Anterior cingulate cortex (tissue), 58 donors: Measurements from ENCODE around the gene FGD5.

Experiments used
- DNase-seq, 58 donors: peaks; one replicate each; lab custom pipeline; 2025; lab: John Stamatoyannopoulos, UW

The FGD5 gene

DNA sequence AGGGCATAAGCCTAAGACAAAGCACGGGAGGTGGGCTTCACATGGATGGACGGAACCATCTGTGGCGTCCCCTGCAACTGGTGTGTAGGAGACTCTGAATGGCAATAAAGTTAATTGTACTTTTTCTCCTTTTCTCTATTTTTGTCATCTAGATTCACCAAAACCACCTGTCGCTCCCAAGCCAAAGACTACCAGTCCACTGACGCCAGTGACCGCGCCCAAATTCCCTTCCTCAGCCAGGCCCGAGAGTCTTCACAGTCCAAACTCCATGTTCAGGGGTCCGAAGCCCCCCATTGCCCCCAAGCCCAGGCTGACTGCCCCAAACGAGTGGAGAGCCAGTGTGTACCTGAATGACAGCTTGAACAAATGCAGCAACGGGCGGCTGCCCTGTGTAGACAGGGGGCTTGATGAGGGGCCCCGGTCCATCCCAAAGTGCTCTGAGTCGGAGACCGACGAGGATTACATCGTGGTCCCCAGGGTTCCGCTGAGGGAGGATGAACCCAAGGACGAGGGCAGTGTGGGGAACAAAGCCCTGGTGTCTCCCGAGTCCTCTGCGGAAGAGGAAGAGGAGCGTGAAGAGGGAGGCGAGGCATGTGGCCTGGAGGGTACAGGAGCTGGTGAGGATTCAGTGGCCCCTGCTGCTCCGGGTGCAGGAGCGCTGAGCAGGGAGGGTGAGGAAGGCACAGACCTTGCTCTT is at the start of gene FGD5:
Gene FGD5, plus strand, starts transcription at position 159 of the 697 bp plus-strand sequence. Its CDS starts 110 bp downstream, at position 269.
- DNase-seq: no peak

- no peak for DNase-seq
Observed at GRCh38 chr3:14769544-14770325, 49.0 kb upstream of the FGD5 start.

GRCh38 chr3:14770591-14770990 is 48.2 kb upstream of the FGD5 start:
- no peak for DNase-seq

GRCh38 chr3:14771593-14772497 is 46.9 kb upstream of the FGD5 start:
- DNase-seq: no peak

DNA sequence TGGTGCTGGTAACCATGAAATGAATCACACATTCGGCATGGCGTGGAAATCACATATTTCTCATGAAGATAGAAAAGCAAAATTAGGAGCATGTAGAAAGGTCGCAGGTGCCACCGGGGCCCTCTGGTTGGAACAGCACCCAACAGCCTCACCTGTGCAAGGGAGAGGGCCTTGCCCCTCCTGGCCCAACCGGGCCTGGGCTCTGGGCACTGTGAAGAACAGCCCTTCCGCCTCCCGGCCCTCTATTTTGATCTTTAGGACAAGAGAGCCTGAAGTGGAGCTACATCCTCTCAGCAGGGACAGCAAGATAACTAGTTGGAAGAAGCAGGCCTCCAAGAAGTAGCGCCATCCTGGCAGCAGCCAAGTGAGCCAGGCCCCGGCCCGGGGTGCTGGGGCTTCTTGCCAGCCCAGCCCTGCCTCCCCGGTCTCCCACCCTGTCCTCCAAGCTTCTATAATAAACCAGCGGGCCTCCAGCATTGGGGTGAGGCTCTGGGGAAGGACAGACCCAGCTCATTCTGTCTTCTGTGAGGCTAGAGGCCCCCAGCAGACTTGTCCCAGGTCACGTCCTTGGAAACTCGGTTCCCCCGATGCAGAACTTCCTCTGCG is 46.1 kb upstream of the FGD5 start:
- DNase-seq: no peak

DNA sequence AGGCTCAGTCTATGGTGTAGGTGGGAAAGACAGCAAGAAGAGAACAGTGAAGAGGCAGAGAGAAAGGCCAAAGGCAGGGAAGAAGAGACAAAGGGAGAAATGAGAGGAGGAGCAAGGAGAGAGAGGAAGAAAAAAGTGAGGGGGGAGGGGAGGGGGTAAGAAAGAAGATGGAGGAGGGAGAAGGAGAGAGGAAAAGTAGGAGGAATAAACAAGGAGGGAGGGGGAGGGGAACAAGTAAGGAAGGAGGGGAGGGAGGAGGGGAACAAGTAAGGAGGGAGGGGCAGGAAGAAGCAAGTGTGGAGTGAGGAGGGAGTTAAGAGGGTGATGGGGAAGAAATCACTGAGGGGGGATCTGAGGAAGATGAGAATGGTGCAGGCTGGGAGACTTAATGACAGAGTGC is 45.5 kb upstream of the FGD5 start:
- DNase-seq: no peak

GRCh38 chr3:14773691-14774128 is 45.1 kb upstream of the FGD5 start:
- no peak for DNase-seq

GRCh38 chr3:14774431-14774830 is 44.3 kb upstream of the FGD5 start:
- no peak for DNase-seq

DNA sequence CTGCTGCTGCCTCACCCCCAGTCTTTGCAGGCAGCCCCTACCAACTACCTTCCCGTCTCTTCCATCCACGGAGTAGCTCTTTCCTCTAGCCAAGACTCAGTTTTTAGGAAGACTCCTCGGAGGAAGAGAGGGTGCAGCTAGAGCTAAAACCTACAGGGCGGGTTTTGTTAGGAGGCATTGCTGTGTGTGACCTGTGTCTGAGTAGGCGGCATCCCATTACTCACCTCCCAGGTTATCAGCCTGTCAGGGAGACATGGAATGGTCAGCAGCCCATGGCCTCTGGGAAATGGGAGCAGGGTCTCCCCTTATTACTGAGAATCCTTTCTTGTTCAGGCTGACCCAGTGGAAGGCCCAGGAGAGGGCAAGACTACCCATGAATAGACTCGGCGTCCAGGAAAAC is 43.8 kb upstream of the FGD5 start:
- DNase-seq: no peak

DNA sequence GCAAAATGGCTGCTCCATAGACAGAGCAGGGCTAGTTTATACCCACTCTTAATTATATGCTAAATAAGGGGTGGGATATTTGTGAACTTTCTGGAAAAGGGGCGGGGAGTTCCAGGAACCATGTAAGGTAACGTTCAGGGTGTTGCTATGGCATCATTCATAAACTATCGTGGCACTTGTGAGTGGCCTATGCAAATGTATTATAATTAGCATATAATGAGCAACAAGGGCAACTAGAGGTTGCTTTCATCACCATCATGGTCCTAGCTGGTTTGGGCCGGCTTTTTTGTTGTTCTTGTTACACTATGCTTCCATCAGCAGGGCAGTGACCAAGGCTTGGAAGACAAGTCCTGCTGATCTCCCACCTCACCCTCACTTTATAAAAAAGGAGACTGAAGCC is 43.2 kb upstream of the FGD5 start:
- DNase-seq: no peak

DNA sequence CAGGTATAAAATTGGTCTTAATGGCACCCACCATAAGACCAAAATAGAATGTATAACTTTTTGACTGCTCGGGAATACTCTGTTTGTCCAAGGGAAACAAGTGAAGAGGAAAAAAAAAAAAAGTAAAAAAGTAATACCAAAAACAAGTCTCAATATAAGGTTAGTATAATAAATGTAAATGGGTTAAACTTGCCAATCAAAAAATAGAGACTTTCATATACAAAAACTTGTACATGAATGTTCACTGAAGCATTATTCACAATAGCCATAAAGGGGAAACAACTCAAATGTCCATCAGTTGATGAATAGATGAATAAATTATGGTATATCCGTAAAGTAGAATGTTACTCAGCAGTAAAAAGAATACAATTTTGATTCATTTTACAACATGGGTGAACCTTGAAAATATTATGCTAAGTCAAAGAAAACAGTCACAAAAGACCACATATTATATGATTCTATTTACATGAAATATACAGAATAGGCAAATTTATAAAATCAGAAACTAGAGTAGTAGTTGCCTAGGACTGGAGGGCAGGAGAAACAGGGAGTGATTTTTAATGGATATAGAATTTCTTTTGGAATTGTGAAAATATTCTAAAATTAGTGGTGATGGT is 39.6 kb upstream of the FGD5 start:
- no peak for DNase-seq

GRCh38 chr3:14780927-14781507 is 37.7 kb upstream of the FGD5 start:
- DNase-seq: no peak

DNA sequence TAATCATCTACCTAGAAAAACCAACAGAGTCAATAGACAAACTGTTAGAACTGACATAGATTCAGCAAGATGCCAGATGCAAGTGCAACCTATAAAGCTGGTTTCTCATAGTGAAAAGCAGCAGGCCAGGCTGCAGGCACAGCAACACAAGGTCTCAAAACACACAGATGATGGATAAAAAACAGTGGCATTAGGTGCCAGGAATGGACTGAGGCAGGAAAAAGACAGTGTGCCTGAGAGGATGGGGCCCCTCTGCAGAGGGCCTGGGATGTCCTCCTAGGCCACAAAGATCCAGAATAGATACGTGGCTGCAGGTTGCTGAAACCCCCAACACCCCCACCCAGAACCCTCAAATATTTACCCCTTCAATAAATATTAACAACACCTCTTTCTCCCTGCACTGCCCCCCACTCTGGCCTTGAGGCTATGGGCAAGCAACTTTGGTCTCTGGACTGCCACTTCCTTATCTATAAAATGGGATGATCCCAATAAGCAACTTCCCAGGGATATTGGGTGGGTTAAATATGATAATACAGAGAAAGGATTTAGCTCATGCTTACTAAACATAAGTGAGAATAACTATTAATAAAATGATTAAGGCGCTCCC is 35.2 kb upstream of the FGD5 start:
- no peak for DNase-seq

DNA sequence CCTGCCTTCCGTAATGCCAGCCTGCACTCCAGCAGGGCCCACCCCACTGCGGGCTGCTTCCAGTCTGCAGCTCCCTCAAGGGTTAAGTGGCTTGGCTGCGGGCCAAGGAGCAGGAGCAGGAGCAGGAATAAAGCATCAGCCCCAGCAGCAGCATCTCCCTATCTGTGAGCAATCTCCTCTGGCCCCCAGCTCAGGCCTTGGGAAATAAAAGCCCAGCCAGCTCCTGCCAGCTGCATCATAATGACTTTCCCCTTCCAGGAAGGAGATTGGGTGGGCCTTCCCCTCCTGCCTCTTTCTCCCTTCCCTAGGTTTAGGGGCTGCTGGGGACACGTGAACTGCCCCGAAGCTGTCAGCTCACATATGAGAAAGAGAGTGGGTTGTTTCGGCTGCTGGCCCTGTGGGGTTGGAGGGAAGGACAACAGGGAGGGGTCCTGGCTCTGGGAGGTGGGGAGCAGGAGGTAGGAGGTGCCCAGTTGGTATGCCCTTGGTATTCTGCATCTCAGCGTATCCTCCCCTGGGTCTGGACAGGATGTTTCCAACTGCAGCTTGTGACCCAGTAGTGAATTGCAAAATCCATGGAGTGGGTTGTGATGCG is 34.6 kb upstream of the FGD5 start:
- DNase-seq: peak in 1 of 58 donors; percentile 15

DNA sequence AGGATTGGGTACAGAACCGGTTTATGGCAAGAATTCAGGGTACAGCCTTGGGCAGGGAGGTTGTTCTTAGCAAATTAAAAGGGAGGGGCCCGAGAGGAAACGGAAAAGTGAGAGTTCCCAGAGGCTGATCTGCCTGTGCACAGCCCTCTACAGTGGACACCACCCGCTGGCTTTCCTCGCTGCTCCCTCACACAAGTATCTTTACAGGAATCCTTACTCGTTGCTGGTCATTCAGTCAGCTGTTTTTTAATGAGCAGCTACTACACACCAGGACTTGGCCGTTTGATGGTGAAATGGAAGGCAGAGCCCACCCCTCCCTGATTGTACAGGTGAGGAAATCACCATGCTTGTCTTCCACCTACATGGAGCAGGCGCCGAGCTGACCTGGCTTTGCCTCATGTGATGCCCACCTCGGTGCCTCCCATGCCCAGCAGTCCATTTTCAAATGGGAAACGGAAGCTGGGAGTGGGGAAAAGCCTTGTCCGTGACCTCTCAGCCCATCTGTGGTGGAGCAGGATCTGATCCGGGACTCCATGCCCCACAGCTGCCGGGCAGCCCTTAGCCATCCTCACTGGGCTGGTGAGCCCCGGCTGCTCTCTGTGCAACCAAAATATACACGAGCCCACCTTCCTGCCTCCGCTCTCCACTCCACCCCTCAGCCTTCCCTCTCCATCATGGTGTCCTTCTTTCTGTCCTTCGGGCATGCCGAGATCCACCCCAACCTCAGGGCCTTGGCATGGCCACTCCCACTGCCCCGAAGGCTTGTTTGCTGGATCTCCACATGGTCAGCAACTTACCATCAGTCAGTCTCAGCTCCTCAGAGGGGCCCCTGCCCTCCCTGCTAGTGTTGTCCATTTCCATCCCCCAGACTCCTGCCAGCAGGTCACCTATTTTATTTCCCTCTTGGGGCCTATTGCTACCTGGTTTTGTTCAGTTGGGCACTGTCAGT is 33.3 kb upstream of the FGD5 start:
- DNase-seq: no peak

- DNase-seq: no peak
Observed at GRCh38 chr3:14786369-14786768, 32.4 kb upstream of the FGD5 start.

DNA sequence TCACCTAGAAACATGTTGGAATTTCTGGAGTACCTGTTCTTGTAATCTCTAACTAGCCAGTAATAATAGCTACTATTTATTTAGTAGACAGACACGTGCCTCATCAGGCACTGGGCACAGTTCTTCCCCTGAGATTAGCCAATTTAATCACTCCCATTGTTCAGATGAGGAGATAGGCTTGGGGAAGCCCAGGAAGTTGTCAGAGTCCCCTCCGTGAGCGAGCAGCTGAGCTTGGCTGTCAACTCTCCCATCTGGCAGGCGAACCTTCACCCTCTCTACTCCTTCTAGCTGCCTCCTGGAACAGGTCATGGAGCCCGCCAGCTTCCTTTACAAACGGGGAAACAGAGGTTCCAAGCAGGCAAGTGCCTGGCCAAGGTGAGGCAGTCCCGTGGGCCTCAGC is 31.1 kb upstream of the FGD5 start:
- no peak for DNase-seq

GRCh38 chr3:14788644-14789043 is 30.1 kb upstream of the FGD5 start:
- DNase-seq: no peak
